Suppressor macrophage (primary cell): ENCODE measurements around the gene KRT82.

Experiments
- DNase-seq, 4 experiments: peaks; one replicate each; pipeline ENCODE4 v3.0.0-alpha.2; 2020 to 2022

KRT82 gene

DNA sequence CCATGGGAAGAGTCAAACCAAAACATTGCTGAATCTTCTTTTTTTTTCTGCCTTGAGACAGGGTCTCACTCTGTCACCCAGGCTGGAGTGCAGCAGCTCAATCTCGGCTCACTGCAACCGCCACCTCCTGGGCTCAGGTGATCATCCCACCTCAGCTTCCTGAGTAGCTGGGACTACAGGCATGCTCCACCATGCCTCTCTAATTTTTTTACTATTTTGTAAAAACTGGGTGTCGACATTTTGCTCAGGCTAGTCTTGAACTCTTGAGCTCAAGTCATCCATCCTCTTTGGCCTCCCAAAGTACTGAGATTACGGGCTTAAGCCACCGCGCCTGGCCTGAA lies 29.5 kb upstream of the KRT82 start:
- DNase-seq, result no peak

DNA sequence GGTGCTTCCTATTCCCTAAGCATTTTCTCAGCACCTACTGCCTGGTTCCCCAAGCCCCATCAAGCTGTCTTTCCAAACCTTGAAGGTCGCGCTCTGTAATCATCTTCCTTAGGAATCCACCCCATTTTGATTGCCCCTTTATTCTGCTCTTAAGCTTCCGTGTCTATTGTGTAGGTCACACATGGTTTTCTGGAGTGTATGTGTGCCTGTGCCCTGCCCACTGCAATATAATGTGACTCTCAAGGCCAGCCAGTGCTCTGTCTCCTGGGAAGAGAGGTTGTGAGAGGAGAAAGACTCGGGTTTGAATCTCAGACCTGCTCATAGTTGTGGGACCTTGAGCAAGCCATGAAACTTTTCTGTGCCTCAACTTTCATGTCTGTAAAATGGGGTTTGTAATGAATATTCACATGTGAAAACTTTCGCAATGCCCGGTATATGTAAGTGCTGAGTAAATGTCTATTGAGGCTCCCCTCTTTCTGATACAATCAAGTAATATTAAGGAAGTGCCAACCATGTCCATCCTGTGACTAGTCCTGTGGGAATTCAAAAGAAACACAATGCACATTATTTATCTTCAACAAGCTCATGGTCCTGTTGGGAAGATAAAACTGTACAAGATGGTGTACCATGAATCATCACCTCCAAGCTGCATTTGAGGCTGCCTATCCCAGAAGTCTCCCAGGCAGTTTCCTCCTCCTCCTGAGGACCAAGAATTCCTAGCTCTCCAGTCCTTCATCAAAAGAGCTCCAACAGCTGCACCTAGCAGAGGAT lies 28.8 kb upstream of the KRT82 start:
- DNase-seq, result peak in 2 of 4 experiments; percentile 7 to 35

DNA sequence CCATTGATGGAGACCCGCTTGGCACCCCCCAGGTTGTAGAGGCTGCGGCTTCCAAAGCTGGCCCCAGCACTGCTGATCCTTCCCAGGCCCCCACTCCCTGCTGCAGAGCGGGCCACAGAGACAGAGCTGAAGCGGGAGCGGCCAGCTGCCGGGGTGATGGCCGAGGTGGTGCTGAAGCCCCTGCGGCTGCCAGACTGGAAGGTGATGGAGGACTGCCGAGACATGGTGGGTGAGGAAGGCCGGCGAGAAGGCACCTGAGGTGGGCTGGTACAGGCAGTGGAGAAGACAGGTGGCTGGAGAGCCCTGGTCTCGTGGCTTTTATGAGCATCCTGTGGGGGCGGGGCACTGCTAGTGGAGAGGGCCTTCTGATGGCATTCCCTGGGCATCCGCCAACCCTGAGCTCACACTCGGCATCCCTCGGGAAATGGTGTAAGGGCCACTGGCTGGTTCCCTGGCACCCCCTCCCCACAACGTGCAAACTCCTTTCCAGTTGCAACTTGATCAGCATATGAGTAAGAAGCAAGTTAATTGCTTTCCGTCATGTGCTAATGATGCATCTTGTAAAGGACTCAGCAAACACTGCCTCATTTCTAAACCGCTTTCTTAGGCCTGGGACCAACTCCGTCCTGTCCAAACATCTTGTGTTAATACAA lies 28.1 kb upstream of the KRT82 start, which contains the start of gene KRT75:
Gene KRT75 (minus strand): TSS at position 291 of the 653 bp plus-strand sequence. CDS start 67 bp downstream, at position 224.
- DNase-seq, result no peak

DNA sequence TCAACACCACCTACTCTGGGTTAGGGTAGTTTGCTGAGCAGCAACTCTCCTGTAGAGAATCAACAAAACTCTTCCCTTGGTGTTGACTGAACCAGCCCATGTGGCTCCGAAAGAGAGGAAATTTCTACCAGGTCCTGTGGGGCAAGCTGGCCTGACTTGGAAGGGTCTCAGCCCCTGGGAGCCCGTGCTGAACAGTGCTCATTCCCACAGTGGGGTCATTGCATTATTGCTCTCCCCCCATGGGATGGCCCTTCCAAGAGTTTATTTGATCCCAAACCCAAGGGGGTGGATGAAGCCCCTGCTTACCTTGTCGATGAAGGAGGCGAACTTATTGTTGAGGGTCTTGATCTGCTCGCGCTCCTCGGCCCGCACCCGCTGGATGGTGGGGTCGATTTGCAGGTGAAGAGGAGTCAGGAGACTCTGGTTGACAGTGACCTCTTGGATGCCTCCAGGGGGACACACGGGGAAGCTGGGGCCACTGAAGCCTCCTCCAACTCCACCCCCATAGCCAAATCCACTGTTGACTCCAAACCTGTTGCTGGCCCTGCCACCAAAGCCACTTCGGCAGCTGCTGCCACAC lies 27.5 kb upstream of the KRT82 start:
- DNase-seq, result no peak

DNA sequence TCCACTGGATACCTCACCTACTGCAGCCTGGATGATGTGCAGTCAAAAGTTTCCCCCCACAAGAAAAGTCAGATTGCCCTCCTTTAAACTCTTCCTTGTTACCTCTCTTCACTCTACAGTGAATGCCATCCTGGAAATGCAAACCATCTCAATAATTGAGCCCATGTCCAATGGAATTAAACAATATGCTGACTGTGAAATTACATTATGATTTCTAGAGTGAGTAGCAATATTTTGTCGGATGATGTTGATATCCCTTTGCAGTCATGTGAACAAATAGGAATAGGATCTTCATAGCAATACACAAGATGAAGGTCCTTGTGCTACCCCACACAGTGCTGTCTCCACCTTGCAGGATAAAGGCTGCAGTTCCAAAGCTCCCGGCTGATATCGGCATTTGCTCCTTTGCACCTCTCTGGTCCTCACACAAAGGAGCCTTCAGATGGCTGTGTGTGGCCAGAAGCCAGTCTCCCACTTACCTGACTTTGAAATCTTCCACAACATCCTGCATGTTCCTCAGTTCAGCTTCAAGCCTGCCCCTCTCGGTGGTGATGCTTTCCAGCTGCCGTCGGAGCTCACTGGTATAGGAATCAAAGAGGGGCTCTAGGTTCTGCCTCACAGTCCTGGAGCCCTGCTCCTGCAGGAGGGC lies 26.5 kb upstream of the KRT82 start:
- no peak for DNase-seq

DNA sequence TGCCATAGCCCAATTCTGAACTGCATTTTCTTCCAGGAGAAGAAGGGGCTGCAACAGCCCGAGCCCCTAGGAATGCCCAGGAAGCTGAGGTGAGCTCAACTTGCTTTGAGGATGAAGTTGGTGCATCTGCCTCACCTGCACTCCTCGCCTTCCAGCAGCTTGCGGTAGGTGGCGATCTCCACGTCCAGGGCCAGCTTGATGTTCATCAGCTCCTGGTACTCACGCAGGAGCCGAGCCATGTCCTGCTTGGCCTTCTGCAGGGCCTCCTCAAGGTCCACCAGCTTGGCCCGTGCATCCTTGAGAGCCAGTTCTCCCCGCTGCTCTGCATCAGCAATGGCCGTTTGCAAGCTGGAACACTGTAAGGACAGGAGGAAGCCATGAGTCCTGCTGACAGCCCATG lies 22.0 kb upstream of the KRT82 start:
- DNase-seq, result no peak

DNA sequence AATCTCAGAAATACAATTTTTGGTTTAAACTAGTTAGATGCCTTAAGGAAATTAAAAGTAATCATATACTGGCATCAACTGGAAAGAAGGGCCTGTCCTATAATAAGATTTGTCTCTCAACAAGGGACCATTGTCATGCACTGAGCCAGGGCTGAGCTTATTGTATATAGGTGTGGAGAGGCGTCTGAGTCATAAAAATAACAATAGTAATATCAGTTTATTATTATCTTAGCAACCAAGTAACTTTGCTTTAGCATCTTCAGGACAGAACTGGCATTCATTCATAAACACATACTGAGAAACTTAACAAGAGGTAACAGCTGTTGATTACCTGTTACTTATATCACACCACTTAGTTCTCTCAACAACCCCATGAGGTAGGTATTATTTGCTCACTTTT lies 20.9 kb upstream of the KRT82 start:
- no peak for DNase-seq

DNA sequence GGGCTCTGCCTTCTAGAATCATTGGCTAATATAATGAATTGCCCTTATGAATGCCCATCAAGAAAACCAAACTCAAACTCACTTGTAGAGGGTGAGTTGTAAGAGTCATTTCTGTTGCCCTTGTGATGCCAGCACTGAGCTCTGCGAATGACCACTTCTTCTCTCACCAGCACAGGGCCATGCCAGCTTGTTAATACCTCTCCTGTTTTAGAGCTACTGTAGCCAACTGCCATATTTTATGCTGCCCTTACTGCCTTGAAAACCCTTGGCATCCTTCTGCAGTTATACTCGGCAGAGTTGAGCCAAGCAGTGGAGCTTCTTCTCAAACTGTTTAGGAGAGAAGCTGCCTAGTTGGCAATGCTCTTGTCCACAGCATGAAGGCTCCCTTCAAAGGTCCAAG lies 19.9 kb upstream of the KRT82 start:
- no peak for DNase-seq

DNA sequence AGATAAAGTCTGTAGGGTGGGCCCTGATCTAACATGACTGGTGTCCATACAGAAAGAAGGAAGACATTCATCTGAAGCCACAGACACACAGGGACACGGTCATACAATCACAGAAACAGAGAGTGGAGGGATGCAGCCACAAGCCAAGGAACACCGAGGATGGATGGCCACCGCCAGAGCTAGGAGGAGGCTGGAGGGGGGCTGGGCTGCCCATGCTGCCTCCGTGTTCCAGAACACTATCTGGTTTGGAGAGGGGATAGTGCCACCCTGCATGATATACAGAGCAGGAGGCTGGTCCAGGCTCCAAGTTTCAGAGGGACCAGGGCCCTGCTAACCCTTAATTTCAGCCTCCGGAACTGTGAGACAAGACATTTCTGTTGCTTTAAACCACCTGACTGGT lies 19.3 kb upstream of the KRT82 start:
- no peak for DNase-seq

DNA sequence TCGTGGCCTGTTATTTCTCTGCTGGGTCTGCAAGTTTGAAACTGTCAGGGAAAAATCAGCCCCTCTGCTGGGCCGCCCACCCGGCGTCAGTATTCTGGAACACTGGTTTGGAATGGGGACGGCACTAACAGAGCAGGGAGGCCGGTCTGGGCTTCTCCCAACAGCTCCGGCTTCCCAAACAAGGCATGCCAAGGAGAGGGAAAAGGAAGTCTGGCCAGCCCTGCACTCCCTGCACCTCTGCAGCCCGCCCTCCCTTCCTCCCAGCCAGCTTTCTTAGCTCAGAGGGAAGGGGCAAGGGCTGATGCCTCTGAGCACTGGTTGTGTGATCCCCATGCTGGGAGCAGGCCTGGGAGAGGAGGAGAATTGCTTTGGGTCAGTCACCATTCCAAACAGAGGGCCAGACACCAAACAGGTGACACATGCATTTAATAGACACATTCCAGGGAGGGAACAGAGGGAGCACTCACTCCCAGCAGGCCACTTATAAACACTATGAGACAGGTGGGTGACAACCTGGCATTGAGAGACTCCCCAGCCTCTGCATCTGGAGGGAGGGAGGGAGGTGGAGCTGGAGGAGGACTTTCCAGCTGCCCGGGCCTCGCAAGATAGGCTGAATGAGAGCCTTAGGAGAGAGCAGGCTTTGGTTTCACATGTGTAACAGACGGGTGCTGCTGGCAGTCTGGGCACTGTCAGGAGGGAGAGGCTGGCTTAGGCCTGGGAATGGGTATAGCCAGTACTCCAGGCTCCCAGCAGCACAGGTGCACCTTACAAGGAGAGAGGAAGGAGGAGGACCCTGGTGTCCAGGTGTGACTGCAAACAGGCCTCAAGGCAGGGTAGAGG lies 17.7 kb upstream of the KRT82 start:
- DNase-seq, result no peak

DNA sequence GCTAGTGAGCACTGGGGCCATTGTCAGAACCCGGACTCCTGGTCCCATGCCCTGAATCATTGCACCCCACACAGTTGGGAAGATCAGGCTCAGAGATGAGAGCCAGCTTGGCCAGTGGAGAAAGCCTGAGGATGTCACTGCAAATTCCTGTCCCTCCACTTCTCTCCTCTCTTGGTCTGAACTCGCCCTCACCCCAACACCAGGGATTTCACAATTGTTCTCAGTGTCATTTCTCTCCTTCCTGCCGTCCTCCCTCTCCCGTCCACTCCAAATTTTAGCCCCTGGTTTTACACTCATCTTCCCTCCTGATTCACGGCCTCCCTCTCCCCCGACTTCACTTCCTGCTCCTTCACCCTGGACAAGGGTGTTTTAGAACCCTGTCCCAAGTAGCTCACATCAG lies 16.9 kb upstream of the KRT82 start:
- DNase-seq, result no peak

DNA sequence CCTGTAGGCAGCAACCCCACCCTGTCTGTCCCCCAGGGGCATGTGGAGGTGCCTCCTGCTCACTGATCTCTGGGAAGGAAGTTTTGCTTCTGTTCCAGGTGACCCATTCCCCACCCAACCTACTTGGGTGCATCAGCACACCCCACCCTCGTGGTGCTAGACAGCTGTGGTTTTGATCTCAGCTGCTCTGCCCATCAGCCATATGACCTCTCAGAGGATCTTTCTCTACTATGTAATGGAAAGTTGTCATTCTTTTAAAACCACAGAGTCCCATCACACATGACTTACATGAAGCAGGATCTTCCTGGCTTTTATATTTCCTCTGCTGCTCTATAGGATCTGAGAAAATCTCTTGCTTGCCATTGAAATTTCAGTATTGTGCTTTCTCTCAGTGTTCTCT lies 13.5 kb upstream of the KRT82 start:
- DNase-seq, result no peak

DNA sequence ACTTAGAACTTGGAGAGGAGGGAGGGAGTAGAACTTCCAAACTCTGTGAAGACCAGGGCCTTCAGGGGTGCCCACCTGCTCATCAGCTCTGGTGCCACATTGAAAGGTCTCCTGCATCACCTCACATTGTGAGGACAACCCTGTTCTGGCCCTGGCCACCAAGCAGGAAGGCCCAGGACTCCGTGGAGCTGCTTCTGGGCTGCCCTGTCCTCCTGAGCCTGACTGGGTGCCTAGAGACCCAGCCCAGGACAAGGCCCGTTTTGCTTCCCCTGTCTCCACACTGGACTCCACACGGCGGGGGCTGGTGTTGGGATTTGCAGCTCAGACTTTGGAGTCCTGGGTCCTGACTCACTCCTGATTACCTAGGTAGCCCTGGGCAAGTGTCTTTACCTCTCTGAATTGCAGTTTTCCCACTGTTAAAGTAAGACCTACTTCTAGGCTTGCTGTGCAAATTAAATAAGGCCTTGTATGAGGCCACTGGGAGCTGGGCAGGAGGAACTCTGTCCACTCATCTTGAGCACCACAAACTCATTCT lies 12.5 kb upstream of the KRT82 start:
- no peak for DNase-seq

DNA sequence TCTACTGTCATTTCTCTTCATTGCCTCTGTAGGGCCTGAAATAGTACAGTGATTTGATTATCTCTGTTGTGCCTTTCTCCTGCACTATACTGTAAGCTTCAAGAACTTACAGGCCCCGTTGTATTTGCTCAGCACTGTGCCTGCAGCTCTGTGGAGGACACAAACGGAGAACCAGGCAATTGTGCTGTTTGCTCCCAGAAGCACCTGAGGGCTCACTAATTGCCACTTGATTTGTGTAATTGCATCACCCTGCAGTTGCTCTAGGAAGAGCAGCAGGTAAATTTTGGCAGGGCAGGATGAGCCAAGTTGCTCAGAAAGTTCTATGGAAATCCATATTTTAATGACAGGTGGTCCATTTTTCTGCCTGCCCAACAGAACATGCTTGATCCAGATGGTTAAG lies 11.6 kb upstream of the KRT82 start:
- DNase-seq, result no peak

DNA sequence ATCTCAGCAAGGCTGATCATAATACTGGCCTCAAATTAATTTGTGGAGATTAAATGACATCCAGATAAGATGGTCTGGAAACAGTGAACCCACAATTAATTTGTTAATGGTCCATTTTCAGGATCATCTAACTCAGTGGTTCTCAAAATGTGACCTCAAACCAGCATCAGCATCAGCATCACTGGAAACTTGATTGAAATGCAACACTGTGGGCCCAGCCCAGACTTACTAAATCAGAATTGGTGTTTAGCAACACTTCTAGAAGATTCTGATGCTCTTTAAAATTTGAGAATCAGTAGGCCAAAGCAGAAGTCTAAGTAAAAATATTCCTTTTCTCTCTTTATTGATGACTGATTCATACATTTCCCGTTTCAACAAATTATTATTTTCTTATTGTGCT lies 10.7 kb upstream of the KRT82 start:
- no peak for DNase-seq

DNA sequence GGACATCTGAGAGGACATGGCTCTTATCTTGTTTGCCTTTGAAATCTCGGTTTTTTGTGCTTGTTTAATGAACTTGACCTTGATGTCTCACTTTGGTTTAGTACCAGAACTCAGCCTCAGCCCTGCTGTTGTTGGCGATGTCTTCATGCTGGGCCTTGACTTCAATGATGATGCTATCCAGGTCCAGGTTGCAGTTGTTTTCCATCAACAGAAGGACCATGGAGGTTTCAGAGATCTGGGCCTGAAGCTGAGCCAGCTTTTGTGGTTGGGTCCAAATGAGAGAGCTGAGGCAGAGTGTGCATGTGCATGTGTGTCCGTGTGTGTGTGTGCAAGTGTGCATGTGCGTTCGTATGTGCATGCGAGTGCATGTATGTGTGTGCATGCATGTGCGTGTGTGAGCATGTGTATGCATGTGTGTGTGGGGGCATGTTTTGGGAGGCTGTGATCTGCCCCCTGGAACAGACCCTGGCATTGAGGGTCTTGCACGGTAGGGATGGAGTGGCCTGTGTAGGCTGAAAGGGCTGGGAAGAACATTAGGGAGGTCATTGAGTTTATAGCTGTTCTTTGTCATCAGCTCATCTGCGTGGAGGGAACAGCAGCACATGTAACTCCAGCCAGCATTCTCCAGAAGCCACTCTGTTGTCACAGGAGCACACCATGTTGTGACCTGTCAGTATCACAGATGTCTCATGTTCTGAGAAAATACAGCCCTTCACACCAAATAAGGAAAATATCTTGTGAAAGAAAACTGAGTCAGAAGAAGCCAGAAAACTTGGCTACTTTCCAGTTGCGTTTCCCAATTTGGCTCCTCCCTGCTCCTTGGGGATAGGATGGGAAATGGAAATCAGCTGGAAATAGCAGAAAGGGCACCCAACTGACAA lies 10.0 kb upstream of the KRT82 start:
- peak; percentile 20 to 58 (median 40) for DNase-seq

DNA sequence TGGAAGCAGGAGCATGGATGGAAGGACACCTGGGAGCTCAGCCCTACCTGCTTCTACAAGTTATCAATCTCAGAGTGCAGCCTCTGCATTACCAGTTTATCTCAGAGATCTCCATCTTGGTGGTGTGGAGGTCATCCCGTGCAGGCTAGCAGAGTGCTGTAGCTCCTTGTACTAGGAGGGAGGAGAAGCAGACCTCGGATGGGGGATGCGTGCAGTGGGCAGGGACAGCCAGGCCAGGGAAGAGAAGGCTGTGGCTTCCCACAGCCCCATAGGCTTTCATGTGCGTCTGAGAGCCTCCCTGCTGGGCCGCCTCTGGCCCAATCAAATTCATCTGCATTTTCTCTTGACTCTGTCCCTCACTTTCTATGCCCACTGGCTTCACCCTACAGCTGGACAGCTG lies 8.8 kb upstream of the KRT82 start:
- no peak for DNase-seq

DNA sequence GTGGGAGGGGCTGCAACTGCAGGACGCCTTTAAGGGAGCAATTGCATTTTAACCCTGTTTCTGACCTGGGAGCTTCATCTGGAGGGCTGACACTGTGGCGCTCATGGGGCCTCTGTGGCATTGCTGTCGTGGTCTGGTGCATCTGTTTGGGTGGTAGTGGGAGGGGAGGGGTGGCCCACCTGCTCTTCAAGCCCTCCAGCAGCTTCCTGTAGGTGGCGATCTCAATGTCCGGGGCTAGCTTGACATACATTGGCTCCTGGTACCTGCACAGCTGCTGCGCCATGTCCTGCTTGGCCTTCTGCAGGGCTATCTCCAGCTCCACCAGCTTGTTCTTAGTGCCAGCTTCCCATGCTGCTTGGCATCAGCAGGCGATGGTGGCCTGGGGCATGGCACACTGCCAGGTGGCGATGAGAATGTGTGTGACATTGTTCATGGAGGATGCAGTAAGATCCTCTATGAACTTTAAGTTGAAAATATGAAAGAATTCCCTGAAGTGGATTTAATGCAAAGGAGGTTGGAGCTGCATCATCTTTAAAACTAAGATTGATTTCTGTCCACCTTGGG lies 7.7 kb upstream of the KRT82 start:
- no peak for DNase-seq

DNA sequence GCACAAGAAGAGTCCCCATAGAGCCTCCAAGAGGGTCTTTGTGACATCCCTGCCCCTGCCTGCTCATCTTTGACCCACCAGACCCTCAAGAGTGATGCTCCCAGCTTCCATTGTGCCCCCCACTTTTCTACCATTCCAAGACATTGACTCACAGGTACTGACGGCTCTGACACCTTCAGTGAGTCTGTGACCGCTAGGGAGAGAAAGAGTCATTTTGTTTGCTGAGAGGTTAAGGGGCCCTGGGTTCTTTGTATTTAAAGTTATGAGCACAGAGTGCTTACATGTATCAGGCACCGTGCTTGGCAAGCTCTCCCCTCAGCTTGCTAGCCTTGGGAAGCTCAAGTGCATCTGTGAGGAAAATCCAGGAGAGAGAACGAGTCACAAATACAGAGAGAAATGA lies 7.1 kb upstream of the KRT82 start:
- DNase-seq, result no peak

DNA sequence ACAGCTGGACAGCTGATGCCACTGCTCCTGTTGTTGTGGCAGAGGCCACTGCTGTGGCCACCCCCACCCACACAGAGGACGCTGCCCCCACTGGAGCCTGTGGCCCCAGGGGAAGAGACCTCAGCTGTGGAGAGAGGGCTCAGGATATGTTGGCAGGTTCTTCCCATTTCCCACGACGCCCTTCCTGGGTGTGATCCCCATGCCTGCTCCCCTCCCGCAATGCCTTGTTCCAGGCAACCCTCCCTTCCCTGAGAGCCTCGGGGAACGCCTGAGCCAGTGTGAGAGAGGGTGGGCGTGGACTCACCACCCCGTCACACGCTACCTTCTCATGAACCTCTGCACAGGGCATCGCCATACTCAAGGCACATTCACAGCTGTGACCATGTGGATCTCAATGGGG lies 5.7 kb upstream of the KRT82 start:
- DNase-seq, result no peak
